Measurements from ENCODE around the gene NFS1.
"Not testable (repeated sequence)": the region's sequence is repeated elsewhere in the genome, so short reads cannot be mapped to it uniquely, and the experiment has no call there.

The NFS1 gene

DNA sequence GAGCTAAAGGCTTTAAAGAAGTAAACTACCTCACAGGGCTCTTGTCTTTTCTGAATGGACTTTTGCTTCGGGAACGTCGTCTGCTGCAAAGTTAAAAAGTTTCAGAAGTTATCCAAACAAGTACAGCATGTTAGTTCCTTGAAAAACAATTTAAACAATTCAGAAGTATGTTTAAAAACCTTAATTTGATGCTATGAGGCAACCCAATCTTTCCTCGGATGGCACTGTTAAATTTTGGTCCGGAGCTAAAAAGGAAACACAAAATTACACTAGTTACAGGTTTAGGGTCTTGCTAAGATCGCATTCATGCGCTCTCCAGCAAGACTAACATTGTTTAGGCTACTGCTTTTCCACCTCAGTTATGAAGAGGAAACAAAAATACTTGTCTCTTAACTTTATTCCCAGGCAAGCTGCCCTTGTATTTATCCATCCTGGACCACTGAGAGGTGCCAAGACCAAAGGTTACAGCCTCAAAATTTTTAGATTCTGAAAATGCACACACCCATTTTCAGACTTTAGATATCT lies 30.2 kb upstream of the NFS1 start:
- no peak for DNase-seq (ENCODE audit: low spot score)

DNA sequence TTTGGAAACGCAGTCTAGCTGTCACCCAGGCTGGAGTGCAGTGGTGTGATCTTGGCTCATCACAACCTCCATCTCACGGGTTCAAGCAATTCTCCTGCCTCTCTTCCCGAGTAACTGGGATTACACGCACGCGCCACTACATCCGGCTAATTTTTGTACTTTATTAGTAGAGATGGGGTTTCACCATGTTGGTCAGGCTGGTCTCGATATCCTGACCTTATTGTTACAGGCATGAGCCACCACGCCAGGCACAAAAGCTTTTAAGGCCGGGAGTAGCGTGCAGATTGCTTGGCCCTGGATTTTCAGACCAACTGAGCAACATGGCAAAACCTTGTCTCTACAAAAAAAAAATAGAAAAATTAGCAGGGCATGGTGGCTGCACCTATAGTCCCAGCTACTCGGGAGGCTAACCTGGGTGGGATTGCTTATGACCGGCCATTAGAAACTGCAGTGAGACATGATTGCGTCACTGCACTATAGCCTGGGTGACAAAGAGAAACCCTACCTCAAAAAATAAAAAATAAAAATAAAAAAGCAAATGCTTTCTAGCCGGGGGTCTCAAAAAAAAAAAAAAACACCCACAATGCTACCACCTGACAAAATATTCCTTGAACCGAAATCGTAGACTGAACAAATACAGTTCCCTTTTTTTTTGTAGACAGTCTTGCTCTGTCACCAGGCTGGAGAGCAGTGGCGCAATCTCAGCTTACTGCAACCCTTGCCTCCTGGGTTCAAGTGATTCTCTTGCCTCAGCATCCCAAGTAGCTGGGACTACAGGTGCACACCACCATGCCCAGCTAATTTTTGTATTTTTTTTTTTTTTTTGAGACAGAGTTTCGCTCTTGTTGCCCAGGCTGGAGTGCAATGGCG lies 27.9 kb upstream of the NFS1 start:
- DNase-seq (ENCODE audit: low spot score): no peak

DNA sequence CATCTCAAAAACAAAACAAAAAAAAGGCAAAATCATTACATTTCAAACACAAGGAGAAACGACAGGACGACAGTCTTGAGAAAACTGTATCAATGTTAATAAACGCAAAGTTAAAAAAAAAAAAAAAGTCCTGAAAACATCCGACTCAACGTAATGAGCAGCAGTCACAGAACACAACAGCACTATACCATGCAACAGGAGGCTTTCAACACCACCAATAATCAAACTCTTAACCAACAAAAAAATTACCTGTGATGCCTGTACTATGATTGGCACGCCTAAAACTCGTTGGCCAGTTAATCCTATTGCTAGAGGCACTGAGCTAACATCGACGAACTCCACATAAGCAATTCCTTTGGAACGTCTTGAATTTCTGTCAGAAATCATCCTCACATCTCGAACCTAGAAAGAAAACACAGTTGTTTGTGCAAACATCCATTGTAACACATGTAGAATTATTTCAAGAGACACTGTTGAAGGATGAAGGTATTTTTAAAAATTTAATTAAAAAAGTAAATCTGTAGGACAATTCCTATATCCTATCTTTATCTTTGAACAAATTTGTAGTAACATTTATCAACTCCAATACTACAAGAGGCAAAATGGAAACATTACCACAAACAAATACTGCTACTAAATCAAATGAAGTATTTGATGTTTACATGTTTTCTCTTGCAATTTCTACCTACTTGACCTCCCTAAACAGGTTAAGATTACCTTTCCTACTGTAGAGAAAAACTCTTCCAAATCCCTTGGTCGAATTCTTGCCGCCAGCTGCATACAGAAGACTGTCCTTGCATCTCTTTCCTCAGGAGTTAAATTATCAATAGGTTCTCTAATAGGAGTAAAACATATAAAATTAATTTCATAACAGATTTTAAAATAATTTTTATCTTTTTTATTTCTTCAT lies 25.4 kb upstream of the NFS1 start:
- no peak for DNase-seq (ENCODE audit: low spot score)

DNA sequence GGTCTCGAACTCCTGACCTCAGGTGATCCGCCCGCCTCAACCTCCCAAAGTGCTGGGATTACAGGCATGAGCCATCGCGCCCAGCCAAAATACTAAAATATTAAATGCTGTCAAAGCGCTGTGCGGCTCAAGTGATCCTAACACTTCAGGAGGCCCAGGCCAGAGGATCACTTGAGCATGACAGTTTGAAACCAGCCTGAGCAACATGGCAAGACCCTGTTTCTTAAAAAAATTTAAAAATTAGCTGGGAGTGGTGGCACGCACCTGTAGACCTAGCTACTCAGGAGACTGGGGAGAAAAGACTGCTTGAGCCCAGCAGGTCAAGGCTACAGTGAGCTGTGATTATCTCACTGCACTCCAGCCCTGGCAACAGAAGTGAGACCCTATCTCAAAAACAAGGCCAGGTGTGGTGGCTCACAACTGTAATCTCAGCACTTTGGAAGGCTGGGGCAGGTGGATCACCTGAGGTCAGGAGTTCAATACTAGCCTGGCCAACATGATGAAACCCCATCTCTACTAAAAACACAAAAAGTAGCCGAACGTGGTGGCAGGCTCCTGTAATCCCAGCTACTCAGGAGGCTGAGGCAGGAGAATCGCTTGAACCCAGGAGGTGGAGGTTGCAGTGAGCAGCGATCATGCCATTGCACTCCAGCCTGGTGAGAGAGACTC lies 24.6 kb upstream of the NFS1 start:
- DNase-seq (ENCODE audit: low spot score): not testable (repeated sequence)

DNA sequence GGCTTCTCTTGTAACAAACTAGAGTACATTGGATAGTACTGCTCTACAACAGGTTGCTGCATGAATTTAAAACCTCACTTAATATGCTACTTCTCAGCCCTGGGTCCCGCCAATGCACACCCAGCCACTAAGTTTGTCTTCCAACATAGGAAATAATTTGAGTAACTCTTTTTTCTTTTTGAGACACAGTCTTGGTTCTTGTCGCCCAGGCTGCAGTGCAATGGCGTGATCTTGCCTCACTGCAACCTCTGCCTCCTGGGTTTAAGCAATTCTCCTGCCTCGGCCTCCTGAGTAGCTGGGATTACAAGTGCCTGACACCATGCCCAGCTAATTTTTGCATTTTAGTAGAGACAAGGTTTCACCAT lies 24.1 kb upstream of the NFS1 start:
- not testable (repeated sequence) for DNase-seq (ENCODE audit: low spot score)

DNA sequence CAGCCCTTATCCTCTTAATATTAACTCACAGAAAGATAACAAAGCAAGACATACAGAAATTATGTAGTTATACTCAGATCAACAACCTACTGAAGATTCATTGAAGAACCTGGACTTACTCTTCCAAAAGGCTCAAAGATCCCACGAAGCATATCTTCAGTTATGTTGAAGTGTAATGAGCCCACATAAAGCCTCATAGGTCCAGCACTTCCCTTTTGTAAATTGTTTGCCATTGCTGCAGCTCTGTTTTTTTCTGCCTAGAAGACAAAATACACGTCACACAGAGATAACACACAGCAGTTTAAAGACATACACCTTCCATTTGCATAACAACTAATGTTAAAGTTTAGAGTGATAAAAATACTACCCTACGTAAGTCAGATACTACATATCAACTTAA lies 22.5 kb upstream of the NFS1 start:
- DNase-seq (ENCODE audit: low spot score): no peak

DNA sequence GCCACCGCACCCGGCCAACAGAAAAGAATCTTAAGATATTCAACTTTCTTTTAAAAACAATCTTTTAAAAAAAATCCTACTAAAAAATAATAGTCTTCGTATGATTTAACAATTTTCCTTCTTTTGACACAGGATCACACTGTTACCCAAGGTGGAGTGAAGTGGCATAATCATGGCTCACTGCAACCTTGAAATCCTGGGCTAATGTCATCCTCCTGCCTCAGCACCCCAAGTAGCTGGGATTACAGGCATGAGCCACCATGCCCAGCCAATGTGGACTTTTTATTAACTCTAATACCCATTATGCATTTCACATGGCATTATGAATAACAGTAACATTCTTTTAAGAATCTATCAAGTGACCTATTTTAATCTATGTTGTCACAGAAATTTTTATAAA lies 22.1 kb upstream of the NFS1 start:
- no peak for DNase-seq (ENCODE audit: low spot score)

DNA sequence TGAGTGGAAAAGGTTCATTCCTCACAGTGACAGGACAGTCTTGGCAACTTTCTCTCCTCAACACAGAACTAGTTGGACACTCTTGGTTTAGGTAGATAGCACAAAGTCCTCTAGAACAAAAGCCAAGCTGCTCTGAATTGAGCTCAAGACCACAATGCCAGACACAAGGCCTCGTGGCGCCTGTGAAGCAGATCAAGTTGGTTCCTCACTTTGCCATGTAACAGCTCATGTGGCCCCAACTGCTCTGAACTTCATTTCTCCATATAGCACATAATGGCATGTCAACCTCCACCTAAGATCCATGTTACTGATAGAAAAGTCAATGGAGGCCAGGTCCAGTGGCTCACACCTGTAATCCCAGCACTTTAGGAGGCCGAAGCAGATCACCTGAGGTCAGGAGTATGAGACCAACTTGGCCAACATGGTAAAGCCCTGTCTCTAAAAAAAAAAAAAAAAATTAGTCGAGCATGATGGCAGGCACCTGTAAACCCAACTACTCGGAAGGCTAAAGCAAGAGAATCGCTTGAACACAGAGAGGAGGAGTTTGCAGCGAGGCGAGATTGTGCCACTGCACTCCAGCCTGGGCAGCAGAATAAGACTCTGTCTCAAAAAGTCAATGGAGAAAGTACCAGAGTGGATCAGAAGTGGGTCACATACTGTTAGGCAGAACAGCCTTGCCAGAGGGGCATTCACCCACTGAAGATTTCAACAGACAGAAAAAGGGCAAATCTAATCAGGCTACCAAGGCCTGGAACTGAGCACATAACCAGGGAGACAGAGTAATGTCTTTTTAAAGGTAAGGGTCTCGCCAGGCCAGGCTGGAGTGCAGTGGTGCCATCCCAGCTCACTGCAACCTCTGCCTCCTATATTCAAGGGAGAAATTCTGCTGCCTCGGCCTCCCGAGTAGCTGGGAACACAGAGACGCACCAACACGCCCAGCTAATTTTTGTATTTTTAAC lies 21.3 kb upstream of the NFS1 start:
- DNase-seq (ENCODE audit: low spot score): no peak

DNA sequence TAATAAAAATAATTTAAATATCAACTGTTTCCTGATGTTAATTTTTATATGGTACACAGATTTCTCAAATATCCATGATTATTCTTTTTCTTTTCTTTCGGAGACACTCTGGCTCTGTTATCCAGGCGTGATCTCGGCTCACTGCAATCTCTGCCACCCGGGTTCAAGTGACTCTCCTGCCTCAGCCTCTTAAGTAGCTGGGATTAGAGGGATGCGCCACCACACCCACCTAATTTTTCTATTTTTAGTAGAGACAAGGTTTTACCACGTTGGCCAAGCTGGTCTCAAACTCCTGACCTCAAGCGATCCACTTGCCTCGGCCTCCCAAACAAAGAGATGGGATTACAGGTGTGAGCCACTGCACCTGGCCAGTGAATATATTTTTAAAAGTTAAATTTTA lies 20.6 kb upstream of the NFS1 start:
- DNase-seq (ENCODE audit: low spot score): no peak

DNA sequence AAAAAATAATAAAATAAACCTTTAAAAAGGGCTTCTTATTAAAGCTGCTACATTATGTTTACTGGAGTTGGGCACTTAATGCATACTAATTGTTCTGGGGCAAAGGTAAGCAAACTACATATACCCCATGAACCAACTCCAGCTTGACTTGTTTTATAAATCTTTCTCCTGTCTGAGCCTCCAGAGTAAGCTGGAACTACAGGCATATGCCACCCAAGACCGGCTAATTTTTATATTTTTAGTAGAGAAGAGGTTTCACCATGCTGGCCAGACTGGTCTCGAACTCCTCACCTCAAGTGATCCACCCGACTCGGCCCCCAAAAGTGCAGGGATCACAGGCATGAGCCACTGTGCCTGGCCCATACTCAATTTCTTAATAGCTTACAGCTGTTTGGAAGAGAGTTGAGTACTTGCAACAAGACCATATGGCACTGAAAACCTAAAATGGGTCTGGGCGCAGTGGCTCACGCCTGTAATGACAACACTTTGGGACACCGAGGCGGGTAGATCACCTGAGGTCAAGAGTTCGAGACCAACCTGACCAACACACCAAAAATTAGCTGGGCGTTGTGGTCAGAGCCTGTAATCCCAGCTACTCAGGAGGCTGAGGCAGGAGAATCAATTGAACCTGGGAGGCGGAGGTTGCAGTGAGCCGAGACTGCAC lies 20.0 kb upstream of the NFS1 start:
- no peak for DNase-seq (ENCODE audit: low spot score)

DNA sequence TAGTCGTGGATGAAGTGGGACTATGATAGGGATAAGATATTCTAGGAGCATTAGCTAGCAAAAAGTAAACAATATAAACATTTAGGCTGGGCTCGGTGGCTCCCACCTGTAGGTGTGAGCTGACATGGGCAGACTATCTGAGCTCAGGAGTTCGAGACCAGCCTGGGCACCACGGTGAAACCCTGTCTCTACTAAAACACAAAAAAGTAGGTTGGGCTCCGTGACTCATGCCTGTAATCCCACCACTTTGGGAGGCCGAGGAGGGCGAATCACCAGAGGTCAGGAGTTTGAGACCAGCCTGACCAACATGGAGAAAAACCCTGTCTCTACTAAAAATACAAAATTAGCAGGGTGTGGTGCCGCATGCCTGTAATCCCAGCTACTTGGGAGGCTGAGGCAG lies 19.2 kb upstream of the NFS1 start:
- not testable (repeated sequence) for DNase-seq (ENCODE audit: low spot score)

DNA sequence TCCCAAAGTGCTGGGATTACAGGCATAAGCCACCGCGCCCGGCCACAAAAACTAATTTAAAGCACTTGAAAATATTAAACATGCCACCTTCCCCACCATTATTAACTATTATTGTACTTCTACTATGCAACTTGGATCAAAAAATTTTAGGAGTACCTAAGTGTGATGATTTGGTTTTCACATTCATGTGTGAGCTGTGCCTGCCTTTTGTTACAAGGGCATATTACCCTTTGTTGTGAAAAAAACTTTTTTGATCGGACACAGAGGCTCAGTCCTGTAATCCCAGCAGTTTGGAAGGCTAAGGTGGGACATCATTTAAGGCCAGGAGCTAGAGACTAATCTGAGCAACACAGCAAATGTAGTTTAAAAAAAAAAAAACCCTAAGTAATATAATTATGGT lies 17.2 kb upstream of the NFS1 start:
- DNase-seq (ENCODE audit: low spot score): no peak

DNA sequence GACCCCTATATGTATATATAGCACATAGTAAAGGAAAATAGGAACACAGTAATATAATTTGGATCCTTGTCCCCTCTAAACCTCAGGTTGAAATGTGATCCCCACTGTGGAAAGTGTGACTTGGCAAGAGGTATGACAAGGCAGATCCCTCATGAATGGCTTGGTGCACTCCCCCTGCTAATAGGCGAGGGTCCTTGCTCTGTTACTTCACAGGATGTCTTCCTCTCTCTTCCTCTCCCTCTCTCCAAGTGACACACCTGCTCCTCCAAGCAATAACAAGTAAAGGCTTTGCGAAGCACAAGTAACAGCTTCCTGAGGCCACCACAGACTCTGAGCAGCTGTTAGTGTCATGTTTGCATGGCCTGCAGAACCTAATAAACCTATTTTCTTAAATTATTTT lies 16.5 kb upstream of the NFS1 start:
- no peak for DNase-seq (ENCODE audit: low spot score)

DNA sequence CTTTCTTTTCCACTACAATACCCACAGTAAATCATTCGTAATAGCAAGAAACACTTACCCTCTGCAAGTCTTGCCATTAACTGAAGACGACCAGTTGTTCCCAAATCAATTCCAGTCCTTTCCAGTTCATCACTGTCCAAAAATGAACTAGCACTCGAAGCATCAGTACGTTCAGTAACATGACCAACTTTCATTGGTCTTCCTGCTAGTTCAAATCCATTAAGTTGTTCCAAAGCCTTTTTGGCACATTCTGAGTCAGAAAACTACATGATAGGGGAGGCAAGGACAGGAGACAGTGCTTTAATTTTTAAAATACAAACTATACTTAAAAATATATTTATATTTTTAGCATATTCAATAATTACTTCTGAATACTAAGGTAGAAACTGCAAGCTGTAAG lies 15.0 kb upstream of the NFS1 start:
- no peak for DNase-seq (ENCODE audit: low spot score)

DNA sequence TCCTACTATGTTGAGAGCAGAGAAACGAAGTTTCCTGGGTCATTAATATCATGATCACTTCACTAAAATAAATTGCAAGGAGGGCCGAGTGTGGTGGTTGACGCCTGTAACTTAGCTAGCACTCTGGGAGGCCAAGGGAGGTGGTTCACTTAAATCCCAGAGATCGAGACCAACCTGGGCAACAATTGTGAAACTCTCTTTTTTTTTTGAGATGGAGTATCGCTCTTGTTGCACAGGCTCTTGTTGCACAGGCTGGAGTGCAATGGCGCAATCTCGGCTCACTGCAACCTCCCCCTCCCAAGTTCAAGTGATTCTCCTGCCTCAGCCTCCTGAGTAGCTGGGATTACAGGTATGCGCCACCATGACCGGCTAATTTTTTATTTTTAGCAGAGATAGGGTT lies 14.0 kb upstream of the NFS1 start:
- not testable (repeated sequence) for DNase-seq (ENCODE audit: low spot score)

DNA sequence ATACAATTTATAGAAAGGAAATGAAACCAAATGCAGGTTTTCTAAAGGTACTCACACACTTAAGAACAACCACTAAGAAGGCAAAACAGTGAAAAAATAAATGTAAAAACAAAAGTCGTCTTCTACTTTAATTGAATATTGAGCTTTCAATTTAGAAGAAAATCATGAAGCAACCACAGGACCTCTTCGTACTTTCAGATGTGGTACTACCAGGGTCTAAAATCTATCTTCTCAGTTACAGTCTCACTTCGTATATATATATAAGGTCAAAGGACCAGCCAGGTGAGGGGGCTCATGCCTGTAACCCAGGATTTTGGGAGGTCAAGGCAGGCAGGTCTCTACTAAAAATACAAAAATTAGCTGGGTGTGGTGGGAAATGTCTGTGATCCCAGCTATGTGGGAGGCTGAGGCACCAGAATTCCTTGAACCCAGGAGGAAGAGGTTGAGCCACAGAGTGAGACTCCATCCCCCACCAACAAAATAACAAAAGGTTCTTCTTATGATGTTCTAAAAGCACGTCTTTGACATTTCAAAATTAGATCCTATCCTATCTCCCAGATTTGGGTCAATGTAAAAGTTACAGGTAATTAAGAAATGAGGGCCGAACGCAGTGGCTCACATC lies 12.5 kb upstream of the NFS1 start:
- no peak for DNase-seq (ENCODE audit: low spot score)

DNA sequence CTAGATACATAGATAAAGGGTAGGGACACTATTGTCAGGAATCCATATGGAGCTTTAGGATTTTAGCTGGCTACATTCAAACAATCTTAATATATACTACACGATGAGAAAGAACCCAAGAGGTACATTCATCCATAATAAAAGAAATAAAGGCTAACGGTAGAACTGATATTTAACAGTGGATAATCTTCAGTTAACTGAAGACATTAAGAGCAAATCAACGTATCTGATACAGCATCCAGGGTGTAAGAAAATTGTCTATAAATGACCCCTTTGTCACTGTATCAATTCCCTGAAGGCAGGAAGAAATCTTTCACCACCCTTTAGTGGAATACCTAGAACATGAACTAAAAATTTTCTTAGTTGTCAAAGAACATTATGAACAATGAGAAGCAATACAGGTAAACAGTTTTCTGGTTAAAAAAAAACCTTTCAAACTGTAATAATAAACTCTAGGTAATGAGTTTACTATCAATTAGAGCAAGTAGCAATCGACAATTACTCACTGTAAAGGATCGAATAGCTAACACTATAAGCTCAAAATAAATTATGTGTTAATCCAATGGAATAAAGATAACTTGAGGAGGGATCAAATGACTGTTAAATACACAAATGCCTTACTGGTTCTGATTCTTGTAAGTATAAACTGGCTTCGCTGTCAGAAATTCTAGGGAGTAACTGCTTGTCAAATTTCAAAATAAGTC lies 11.9 kb upstream of the NFS1 start:
- no peak for DNase-seq (ENCODE audit: low spot score)

DNA sequence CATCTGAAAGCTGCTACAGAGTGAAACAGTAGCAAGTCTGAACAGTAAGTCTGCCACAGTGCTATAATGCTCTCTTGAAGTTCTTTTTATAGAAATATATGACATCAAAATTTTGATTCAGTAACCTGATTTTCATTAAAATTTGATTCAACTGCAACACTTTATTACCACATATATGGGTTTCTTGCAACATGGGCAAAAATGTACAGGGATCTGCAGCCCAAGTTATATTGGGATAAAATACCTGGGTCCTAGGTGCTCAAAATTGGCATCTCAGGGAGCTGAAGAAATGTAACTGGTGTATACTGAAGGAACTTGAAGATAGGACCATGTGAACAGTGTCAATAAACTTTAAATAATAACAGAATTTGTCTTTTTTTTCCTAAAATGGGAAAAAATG lies 10.9 kb upstream of the NFS1 start:
- DNase-seq (ENCODE audit: low spot score): no peak

DNA sequence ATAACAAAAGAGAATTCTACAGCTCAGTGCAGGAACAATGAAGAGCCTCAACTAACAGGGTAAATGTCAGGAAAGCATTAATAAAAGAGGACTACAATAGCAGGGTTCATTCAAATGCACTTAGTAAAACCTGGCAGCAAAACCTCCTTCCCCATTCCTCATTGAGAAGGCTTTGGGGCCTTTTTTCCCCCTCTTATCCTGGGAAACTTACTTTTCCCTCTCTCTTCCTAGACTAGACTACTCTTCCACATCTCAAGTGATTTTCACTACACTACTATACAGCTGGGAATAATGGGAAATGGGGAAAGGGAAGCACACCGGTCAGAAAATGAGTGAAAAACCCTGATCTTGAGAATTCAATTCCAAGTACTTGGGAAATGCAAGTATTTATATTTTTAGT lies 10.1 kb upstream of the NFS1 start:
- DNase-seq (ENCODE audit: low spot score): no peak

DNA sequence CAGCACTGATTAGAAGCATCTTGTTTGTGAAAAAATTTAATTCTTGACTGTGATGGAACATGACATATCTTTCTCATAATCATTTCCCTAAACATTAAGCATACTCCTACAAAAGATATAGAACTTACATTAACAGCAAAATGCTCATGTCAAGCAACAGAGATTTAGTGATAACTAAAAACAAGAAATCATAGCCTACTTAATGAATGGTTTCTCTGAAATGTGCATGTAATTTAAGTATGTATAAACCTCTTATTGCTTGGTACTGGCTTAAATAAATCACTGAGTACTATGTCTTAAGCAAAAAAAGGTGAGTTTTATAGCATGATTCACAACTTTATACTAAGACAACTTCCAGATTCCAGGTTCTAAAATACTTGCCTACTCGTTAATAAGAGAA lies 9.3 kb upstream of the NFS1 start:
- DNase-seq (ENCODE audit: low spot score): no peak
